RWPE1 (cell line): ENCODE results near the gene UBASH3A.

Experiments used
- CTCF ChIA-PET: fragments of 350-600 bp; sonication (Branson Sonifier 250); formaldehyde crosslinking; extraction: SDS; loops from one replicate; lab custom pipeline; 2021; lab: Yijun Ruan, JAX
- POLR2A ChIA-PET: fragments of 400-600 bp; formaldehyde crosslinking; extraction: SDS; loops from one replicate; lab custom pipeline; 2020; ENCODE audit warnings: antibody characterized with exemption; ENCODE audit not compliant: low non-redundant PET; lab: Yijun Ruan, JAX
- DNase-seq: peaks from one replicate; pipeline ENCODE4 v3.0.0; 2012; ENCODE audit warnings: low spot score
- H3K27ac ChIP-seq: fragments of 450-650 bp; 2 replicates; pipeline ENCODE4 v1.5.1; 2017
- TF ChIP-seq, protein P1 (sequence below): fragments of 450-650 bp; conservative IDR thresholded peaks from 2 replicates; pipeline ENCODE4 v1.5.1; 2017; ENCODE audit warnings: low read depth, mild to moderate bottlenecking

Gene UBASH3A

GRCh38 chr21:42391297-42391696, 12.4 kb upstream of the UBASH3A start:
- no peak overlapping the region for H3K27ac ChIP-seq
- ChIA-PET POLR2A (no interaction called here), CTCF (no interaction called here)
- no peak for DNase-seq
- TF ChIP-seq, protein P1, sequence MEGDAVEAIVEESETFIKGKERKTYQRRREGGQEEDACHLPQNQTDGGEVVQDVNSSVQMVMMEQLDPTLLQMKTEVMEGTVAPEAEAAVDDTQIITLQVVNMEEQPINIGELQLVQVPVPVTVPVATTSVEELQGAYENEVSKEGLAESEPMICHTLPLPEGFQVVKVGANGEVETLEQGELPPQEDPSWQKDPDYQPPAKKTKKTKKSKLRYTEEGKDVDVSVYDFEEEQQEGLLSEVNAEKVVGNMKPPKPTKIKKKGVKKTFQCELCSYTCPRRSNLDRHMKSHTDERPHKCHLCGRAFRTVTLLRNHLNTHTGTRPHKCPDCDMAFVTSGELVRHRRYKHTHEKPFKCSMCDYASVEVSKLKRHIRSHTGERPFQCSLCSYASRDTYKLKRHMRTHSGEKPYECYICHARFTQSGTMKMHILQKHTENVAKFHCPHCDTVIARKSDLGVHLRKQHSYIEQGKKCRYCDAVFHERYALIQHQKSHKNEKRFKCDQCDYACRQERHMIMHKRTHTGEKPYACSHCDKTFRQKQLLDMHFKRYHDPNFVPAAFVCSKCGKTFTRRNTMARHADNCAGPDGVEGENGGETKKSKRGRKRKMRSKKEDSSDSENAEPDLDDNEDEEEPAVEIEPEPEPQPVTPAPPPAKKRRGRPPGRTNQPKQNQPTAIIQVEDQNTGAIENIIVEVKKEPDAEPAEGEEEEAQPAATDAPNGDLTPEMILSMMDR, result no peak

GRCh38 chr21:42392731-42393442, 10.8 kb upstream of the UBASH3A start:
- CTCF ChIA-PET, result no interaction called here
- POLR2A ChIA-PET, result no interaction called here
- TF ChIP-seq, protein P1, result no peak
- DNase-seq, result no peak
- H3K27ac ChIP-seq, result no peak overlapping the region

DNA sequence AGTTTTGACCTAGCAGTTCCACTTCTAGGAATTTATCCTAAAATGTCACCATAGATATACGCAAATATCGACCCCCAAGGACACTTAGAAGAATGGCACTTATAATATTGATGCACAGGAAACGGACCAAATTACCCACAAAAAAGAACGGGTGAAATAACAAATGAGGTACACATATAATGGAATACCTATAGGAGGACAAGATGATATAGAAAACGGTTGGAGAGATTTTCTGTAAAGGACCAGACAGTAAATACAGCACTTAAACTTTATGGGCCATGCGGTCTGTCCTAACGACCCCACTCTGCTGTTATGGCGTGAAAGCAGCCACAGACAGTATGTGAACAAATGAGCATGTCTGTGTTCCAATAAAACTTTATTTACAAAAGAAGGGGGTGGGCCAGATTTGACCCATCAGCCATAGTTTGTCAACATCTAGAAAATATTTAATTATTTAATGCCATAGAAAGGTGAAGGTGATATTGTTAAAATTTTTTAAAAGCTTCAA, 10.2 kb upstream of the UBASH3A start:
- TF ChIP-seq, protein P1, result no peak
- H3K27ac ChIP-seq, result no peak overlapping the region
- ChIA-PET CTCF (interaction anchor here (0.8 to 1.5 kb wide), 2 partner anchors 12 to 20 kb away, joined by 3 to 4 read pairs; no protein-coding TSS in a partner anchor), POLR2A (no interaction called here)
- DNase-seq, result no peak

- no peak overlapping the region for H3K27ac ChIP-seq
- POLR2A ChIA-PET, result no interaction called here
- DNase-seq, result no peak
- CTCF ChIA-PET, result interaction anchor here (0.6 kb wide), 1 partner anchor 44 kb away, joined by 3 read pairs; the partner anchor contains the start of gene TFF2
- TF ChIP-seq, protein P1, result no peak
Observed at GRCh38 chr21:42395302-42395701, 8.4 kb upstream of the UBASH3A start.

GRCh38 chr21:42395905-42396651, 7.6 kb upstream of the UBASH3A start, which contains the start of gene TMPRSS3:
Gene TMPRSS3, minus strand, starts transcription at chr21:42396052. Its CDS starts 635 bp downstream, at chr21:42395417.
- no peak within 1 kb of the TSS for H3K27ac ChIP-seq
- POLR2A ChIA-PET, result no interaction called here

More at GRCh38 chr21:42395905-42396651, 7.6 kb upstream of the UBASH3A start, which contains the start of gene TMPRSS3:
- CTCF ChIA-PET, result interaction anchor here (0.6 kb wide), 1 partner anchor 45 kb away, joined by 3 read pairs; the partner anchor contains the start of gene TFF2
- peak; percentile 71 for DNase-seq
- TF ChIP-seq, protein P1, result no peak
